Activated naive CD8-positive, alpha-beta T cell treated with anti-CD3 and anti-CD28 coated beads for 36 hours (primary cell): Measurements from ENCODE around the gene SLC35B3. TPM values are rescaled to one million over a fixed set of nuclear protein-coding genes. Genes with fewer than 3 reads are reported as not detected.
"Not testable (repeated sequence)": the region's sequence is repeated elsewhere in the genome, so short reads cannot be mapped to it uniquely, and the experiment has no call there.

Experiments used
- DNase-seq: peaks from one replicate; pipeline ENCODE4 v3.0.0; 2021
- H3K27ac Mint-ChIP-seq: one replicate; pipeline ENCODE4 v1.8.0; 2022; ENCODE audit warnings: mild to moderate bottlenecking, moderate library complexity, mixed read lengths
- H3K27me3 Mint-ChIP-seq: one replicate; pipeline ENCODE4 v1.8.0; 2022; ENCODE audit warnings: mild to moderate bottlenecking, mixed read lengths
- H3K36me3 Mint-ChIP-seq: one replicate; pipeline ENCODE4 v1.8.0; 2021; ENCODE audit warnings: mild to moderate bottlenecking, mixed read lengths
- H3K4me1 Mint-ChIP-seq: one replicate; pipeline ENCODE4 v1.8.0; 2021; ENCODE audit warnings: mixed read lengths
- H3K4me3 Mint-ChIP-seq: one replicate; pipeline ENCODE4 v1.8.0; 2022; ENCODE audit warnings: mild to moderate bottlenecking, moderate library complexity, mixed read lengths
- H3K9me3 Mint-ChIP-seq: one replicate; pipeline ENCODE4 v1.8.0; 2022; ENCODE audit warnings: mixed read lengths
- total RNA-seq, 2 experiments: library from RNA; stranded (reverse); gene quantifications; one replicate each; pipeline ENCODE4 v1.2.3, GENCODE V29; 2021

Gene SLC35B3
- total RNA-seq: 10 to 100 TPM in 1 of 2 experiments, 1 to 10 TPM in 1; 9.9 to 10.1 TPM

DNA sequence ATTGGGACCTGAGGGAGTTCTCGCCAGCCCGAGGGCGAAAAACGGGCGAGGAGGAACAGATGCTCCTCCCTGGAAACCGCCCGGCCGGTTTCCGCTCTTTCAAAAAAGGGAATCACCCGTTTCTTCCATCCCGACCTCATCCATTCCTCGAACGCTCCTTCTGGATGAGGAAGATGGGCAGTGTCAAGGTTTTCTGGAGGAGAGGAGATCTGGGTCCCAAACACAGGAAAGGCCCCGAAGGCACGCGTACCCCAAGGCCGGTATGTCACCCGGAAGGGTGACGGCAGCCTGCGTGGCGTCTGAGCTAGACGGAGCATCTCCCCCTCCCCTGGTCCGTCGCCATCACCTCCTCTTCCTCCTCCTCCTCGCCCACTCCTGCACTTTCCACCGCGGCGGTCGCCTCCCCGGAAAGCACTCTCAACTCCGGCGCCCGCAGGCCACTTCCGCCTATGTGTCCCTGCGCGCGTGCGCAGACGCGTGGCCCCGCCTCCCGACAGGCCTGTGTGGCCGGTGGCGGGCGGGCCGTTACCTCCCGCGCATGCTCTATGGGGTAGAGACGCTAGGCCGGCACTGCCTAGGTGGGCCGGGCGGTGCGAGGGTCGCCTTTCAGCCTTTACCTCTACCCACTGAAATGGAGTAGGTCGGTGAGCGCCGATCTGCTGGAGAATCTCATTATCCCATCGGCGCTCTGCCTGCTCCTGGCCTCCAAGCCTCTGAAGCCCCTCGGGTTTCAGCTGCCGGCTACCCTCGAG, at the start of gene SLC35B3:
TSS of gene SLC35B3 (minus strand) at position 453 of the 752 bp plus-strand sequence.
- Mint-ChIP-seq H3K4me3 (peak within 1 kb of the TSS; percentile 86), H3K9me3 (peaks cover 2% of the 10 kb centered on the region), H3K27me3 (no peaks in the 10 kb centered on the region), H3K4me1 (peaks cover 35% of the 10 kb centered on the region), H3K27ac (peak within 1 kb of the TSS; percentile 96), H3K36me3 (peaks cover 29% of the 10 kb centered on the region)
- DNase-seq: peak; percentile 99

DNA sequence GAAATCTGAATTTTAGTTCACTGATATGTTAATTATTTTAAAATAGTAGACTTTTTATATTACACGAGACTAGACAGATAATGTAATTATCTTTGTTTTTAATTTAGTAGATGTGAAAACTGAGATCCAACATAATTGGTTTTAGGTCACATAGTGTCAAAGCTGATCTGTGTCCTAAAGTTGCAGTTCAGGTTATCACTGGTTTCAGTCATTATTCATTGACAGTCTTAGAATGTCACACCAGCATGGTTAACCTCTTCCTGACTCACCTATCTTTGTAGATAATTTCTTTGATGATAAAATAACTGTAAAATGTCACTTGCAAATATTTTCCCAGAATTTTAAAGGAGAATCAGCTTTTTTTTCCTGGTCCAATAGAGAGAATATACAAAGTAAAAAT, 48.3 kb upstream of the SLC35B3 start:
- Mint-ChIP-seq H3K4me1 (no peaks in the 10 kb centered on the region), H3K4me3 (no peak overlapping the region), H3K36me3 (no peaks in the 10 kb centered on the region), H3K27ac (no peak overlapping the region), H3K27me3 (peaks cover 6% of the 10 kb centered on the region), H3K9me3 (peaks cover 2% of the 10 kb centered on the region)
- no peak for DNase-seq

DNA sequence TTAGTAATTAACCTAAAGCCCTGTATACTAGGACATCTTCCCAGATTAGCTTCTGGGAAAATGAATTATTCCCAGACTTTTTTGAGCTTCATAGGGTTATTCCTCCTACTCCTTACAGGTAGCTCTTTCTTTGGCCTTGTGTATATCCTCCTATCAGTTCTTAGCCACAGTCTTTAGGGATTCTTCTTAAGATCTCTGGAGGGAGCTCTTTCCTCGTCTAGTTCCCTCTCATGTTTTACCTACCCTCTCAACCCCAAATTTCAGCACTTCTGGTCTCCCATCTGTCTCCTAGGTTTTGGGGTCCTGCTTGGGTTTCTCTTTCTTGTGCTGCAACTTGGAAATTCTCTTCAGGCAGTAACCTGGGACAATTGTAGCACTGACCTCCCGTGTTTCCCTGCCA, 46.4 kb upstream of the SLC35B3 start:
- H3K4me1 Mint-ChIP-seq: no peaks in the 10 kb centered on the region
- H3K9me3 Mint-ChIP-seq: peaks cover 8% of the 10 kb centered on the region
- DNase-seq: no peak
- H3K27me3 Mint-ChIP-seq: peaks cover 6% of the 10 kb centered on the region
- H3K27ac Mint-ChIP-seq: no peak overlapping the region
- H3K4me3 Mint-ChIP-seq: no peak overlapping the region
- no peaks in the 10 kb centered on the region for H3K36me3 Mint-ChIP-seq

DNA sequence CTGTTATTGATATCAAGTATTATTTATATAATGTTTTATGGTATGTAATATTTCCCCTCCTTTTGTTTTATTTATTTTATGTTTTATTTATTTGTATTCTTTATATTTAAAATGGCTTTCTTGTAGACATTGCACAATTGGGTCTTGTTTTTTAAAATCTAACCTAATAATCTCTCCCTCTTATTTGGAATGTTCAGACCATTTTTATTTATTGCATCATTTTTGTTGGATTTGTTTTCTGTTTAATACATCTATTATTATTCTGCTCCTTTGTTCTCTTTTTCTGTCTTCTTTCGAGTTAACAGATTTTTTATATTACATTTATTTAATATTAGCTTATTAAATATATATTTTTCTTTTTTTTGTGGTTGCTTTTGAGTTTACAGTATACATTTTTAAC, 43.1 kb upstream of the SLC35B3 start:
- Mint-ChIP-seq H3K27me3 (peaks cover 6% of the 10 kb centered on the region), H3K4me1 (no peaks in the 10 kb centered on the region), H3K27ac (no peak overlapping the region), H3K36me3 (peaks cover under 1% of the 10 kb centered on the region), H3K4me3 (no peak overlapping the region), H3K9me3 (peaks cover 8% of the 10 kb centered on the region)
- no peak for DNase-seq

DNA sequence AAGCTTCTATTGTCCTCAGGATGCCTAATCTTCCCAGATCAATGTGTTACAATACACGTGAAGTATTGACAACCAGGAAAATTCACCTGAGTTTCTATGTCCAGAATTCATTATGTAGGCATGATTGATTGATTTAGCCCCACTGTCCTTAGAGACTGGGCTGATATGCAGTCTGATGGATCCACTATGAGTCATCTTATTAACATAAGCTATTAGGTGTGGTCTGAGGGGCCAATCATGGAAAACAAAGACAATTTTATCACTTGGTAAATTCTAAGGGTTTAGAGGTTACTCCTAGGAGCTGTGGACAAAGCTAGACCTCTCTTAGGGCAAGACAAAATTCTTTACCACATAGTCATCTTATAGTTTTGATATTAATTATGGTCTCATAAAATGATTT, 41.3 kb upstream of the SLC35B3 start:
- H3K36me3 Mint-ChIP-seq: peaks cover 4% of the 10 kb centered on the region
- no peaks in the 10 kb centered on the region for H3K27me3 Mint-ChIP-seq
- DNase-seq: no peak
- no peak overlapping the region for H3K27ac Mint-ChIP-seq
- H3K4me1 Mint-ChIP-seq: no peaks in the 10 kb centered on the region
- peaks cover 8% of the 10 kb centered on the region for H3K9me3 Mint-ChIP-seq
- no peak overlapping the region for H3K4me3 Mint-ChIP-seq

DNA sequence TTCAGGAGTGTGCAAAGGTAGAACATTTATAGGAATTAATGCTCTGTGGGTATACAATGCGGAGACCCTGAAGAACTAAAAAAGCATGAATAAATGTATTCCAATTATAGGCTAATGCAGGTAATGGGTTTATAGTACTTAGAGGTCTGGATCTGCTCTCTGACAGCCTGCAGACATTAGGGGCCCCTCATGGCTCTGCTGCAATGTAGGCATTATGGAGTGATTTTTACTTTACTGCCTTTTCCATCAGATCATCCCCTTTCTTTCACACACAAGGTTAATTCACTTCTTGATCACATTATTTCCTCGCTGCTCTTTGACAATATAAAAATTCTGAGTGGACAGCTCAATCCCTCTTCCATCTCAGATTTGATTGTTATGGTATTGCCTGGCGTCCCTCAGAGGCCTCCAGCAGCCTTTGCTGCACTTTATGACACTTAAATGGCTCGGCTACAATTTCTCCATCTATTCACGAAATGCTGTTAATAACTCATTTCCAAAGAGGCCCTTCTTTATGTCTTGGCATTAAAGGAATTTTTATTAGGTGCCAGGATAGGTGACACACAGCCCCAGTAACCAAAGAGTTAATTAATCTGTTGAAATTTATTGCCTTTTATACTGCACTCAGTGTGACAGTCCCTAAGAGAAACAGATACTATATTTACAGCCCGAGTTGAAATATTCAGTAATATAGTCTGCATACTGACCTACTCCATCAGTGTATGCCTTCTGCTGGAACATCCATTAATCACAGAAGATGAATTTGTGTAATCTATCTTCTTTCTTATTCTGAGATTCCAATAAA, 33.4 kb upstream of the SLC35B3 start:
- no peak overlapping the region for H3K4me3 Mint-ChIP-seq
- H3K27me3 Mint-ChIP-seq: no peaks in the 10 kb centered on the region
- no peaks in the 10 kb centered on the region for H3K9me3 Mint-ChIP-seq
- DNase-seq: no peak
- H3K36me3 Mint-ChIP-seq: peaks cover 4% of the 10 kb centered on the region
- H3K27ac Mint-ChIP-seq: no peak overlapping the region
- H3K4me1 Mint-ChIP-seq: no peaks in the 10 kb centered on the region

DNA sequence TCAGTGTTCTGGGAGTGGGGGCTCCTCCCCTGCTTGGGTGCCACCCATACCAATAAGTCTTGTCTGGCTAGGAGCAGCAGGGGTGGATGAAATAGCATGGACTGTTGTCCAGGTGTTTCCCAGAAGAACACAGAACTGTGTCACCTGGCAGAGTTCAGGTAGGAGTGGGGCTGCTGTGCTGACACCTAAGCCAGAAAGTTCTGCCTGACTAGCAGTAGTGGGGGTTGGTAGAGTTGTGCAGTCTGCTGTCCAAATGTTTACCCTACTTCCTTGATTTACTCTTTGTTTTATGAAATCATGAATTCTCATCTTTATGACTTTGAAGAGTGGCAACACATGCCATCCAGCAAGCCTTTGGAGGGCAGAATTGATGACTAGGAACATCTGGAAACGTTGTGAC, 27.3 kb upstream of the SLC35B3 start:
- no peak overlapping the region for H3K4me3 Mint-ChIP-seq
- no peaks in the 10 kb centered on the region for H3K27me3 Mint-ChIP-seq

DNA sequence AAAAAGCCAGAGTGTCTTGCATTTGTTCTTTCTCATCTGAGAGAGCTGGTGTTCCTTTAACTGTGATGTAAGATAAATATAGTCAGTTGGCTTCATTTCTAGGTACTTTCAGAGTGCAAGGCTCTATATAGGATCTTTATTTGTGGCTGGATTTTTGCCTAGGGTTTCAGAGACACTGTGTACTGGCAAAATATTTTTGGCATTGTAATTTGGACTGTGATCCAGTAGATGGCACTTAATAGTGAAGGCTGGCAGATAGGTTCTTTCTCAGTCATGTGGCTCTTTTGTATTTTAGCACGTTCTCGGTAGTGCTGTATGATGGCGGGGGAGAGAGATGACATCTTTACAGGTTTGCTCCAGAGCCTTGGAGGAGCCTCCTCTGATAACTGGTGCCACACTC, 26.8 kb upstream of the SLC35B3 start:
- no peak for DNase-seq
- Mint-ChIP-seq H3K36me3 (peaks cover 12% of the 10 kb centered on the region), H3K9me3 (peaks cover 10% of the 10 kb centered on the region), H3K27me3 (no peaks in the 10 kb centered on the region), H3K4me3 (no peak overlapping the region), H3K27ac (no peak overlapping the region), H3K4me1 (no peaks in the 10 kb centered on the region)

More for the DNA sequence above, 27.3 kb upstream of the SLC35B3 start:
- no peak for DNase-seq
- H3K36me3 Mint-ChIP-seq: peaks cover 12% of the 10 kb centered on the region
- H3K27ac Mint-ChIP-seq: no peak overlapping the region
- H3K4me1 Mint-ChIP-seq: no peaks in the 10 kb centered on the region
- H3K9me3 Mint-ChIP-seq: peaks cover 10% of the 10 kb centered on the region

DNA sequence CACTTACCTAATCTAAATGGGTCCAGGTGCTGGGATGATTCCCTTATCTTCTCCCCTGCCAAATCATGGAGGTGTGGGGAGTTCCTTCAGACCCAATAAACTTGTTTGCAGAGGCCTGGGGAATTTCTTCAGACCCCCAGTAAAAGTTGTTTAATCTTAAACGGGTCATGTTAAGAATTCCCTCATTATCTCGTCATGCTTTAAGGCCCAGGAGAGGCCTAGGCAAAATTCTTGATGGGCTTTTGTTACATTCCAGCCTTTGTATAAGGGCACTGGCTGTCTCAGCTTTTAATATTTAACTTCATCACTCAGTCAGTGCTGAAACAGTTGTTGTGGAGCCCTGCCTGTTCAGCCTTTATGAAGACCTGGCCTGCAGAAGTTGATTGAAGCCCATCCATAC, 11.0 kb upstream of the SLC35B3 start:
- no peaks in the 10 kb centered on the region for H3K27me3 Mint-ChIP-seq
- no peak overlapping the region for H3K4me3 Mint-ChIP-seq
- no peak for DNase-seq
- no peak overlapping the region for H3K27ac Mint-ChIP-seq
- no peaks in the 10 kb centered on the region for H3K4me1 Mint-ChIP-seq
- H3K36me3 Mint-ChIP-seq: peaks cover 4% of the 10 kb centered on the region
- no peaks in the 10 kb centered on the region for H3K9me3 Mint-ChIP-seq

DNA sequence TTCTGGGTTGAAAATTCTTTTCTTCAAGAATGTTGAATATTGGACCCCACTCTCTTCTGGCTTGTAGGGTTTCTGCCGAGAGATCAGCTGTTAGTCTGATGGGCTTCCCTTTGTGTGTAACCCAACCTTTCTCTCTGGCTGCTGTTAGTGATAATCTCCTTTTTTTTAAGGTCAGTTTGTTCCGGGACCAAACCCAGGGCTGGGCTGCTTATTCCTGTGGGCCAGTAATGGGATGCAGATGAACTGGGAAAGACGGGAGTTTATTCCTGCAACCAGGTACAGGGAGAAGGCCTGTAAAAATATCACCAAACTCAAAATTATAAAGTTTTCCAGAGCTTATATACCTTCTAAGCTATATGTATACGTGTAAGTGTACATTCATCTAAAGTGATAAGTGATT, 10.6 kb upstream of the SLC35B3 start:
- DNase-seq, H3K27me3 Mint-ChIP-seq, H3K27ac Mint-ChIP-seq, H3K36me3 Mint-ChIP-seq, H3K4me1 Mint-ChIP-seq, H3K4me3 Mint-ChIP-seq, H3K9me3 Mint-ChIP-seq: not testable (repeated sequence)

DNA sequence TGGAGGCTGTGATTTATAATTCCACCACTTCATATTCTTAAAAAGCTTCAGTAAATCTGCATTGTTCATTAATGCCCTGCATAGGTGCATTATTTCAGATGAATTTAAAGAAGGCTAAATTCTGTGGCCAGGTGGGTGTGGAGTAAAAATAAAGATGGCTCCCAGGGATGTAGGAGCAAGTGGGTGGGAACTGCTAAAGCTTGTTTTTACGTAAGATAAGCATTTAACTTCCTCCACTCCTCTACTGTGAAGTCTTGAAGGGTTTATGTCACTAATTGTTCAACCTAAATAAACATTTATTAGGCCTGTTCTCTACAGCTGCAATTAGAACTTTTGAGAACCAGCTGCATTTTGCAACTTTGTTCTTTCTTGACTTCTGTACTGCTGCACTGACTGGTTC, 6.8 kb upstream of the SLC35B3 start:
- H3K4me3 Mint-ChIP-seq: no peak overlapping the region
- H3K4me1 Mint-ChIP-seq: peaks cover 2% of the 10 kb centered on the region
- H3K27ac Mint-ChIP-seq: no peak overlapping the region
- no peaks in the 10 kb centered on the region for H3K9me3 Mint-ChIP-seq
- H3K36me3 Mint-ChIP-seq: peaks cover 4% of the 10 kb centered on the region
- H3K27me3 Mint-ChIP-seq: no peaks in the 10 kb centered on the region
- no peak for DNase-seq

DNA sequence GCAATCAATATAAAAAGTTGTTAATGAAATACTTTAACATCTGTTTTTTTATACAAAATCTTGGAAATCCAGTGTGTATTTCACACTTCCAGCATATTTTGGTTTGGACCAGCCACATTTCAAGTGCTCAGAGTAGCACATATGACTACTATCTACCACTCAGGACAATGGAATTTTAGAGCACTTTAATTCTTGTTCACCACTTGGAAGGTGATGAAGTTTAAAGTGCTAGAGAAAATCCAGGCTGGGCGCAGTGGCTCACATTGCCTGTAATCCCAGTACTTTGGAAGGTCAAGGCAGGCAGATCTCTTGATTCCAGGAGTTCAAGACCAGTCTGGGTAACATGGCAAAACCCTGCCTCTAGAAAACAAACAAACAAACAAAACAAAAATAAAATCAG, 6.1 kb upstream of the SLC35B3 start:
- Mint-ChIP-seq H3K36me3 (peaks cover 4% of the 10 kb centered on the region), H3K4me3 (no peak overlapping the region), H3K27me3 (no peaks in the 10 kb centered on the region), H3K27ac (no peak overlapping the region), H3K9me3 (no peaks in the 10 kb centered on the region), H3K4me1 (peaks cover 4% of the 10 kb centered on the region)
- no peak for DNase-seq

DNA sequence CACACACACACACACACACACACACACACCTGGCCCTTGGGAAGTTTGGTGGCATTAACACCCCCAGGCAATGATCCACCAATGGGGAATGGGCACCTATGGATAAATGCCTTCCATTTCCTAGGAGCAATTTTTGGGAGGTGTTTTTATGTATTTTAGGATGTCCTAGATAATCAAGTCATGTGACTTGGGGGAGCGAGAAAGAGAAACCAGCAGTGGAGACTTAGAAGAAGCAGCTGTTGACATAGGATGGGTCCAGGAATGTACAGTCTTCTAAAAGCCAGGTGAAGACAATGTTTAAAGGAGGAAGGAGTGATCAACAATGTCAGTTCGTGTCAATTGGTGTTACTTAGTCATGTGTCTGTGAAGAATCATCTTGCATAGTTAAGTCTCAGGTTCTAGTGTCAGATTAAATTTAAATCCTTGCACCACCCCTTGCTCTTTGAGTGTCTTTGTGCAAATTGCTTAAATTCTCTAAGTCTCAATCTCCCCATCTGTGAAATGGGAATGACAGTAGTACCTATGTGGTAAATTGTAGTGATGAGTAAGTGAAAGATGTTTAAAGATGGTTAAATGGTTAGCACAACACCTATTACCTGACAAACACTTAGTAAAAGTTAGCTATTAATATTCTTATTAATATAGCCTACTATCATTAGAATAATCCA, 4.4 kb upstream of the SLC35B3 start:
- Mint-ChIP-seq H3K36me3 (peaks cover 5% of the 10 kb centered on the region), H3K9me3 (peaks cover 2% of the 10 kb centered on the region), H3K27me3 (no peaks in the 10 kb centered on the region), H3K27ac (no peak overlapping the region), H3K4me3 (no peak overlapping the region), H3K4me1 (peaks cover 13% of the 10 kb centered on the region)
- DNase-seq: no peak

DNA sequence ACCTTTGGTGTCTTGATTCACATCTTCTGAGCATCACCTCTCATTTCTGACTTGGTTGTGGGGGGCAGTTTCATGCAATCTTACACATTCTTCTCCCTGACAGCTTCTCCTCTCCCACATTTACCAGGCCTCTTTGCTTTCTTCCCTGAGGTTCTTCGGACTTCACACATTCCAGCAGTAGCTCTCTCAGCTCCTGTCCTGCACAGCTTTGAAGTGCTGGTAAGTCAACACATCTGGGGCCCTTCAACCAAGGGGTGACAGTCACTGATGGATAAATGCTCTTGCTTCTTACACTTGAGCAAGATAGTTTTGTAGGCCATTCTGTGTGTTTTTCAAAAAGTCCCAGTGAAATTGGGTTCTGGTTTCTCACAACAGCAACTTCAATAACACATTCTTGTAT, 2.5 kb upstream of the SLC35B3 start:
- Mint-ChIP-seq H3K9me3 (peaks cover 2% of the 10 kb centered on the region), H3K27me3 (no peaks in the 10 kb centered on the region), H3K4me1 (peaks cover 25% of the 10 kb centered on the region), H3K36me3 (peaks cover 15% of the 10 kb centered on the region), H3K4me3 (no peak overlapping the region), H3K27ac (no peak overlapping the region)
- no peak for DNase-seq

DNA sequence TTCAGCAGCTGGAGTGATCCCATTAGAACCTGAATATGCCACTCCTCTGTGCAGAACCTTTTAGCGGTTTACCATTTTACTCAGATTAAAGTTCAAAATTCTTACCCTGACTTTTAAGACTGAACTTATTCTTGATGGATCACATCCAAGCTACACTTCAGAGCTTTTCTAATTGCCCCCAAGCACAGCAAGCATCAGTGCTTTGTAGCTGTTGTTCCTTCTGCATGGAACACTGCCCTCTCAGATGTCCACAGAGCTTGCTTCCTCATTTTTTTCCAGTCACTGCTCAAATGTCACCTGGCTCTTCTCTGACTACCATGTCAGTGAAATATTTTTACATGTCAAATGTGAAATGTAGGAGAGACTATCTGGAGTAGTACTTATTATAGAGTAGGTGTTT, 1.6 kb upstream of the SLC35B3 start:
- H3K27me3 Mint-ChIP-seq: no peaks in the 10 kb centered on the region
- no peak overlapping the region for H3K27ac Mint-ChIP-seq
- H3K36me3 Mint-ChIP-seq: peaks cover 21% of the 10 kb centered on the region
- DNase-seq: no peak
- H3K9me3 Mint-ChIP-seq: peaks cover 2% of the 10 kb centered on the region
- no peak overlapping the region for H3K4me3 Mint-ChIP-seq
- peaks cover 30% of the 10 kb centered on the region for H3K4me1 Mint-ChIP-seq
